ENCODE data around the gene CSPG5.

Gene CSPG5

GRCh38 chr3:47536221-47536891 is 42.3 kb downstream of the CSPG5 start:
- DNase-seq, result no peak

- no peak for DNase-seq
Measured at GRCh38 chr3:47533996-47534454, 44.6 kb downstream of the CSPG5 start.

GRCh38 chr3:47533481-47533880 is 45.2 kb downstream of the CSPG5 start:
- no peak for DNase-seq

GRCh38 chr3:47527952-47528725 is 50.5 kb downstream of the CSPG5 start:
- DNase-seq, result no peak

GRCh38 chr3:47525617-47526016 is 53.0 kb downstream of the CSPG5 start:
- no peak for DNase-seq

GRCh38 chr3:47523310-47524073 is 55.2 kb downstream of the CSPG5 start:
- DNase-seq, result no peak

- peak; percentile 75 for DNase-seq
Measured at GRCh38 chr3:47522082-47522987, 56.3 kb downstream of the CSPG5 start.

- no peak for DNase-seq
Measured at GRCh38 chr3:47520756-47521155, 57.9 kb downstream of the CSPG5 start.

GRCh38 chr3:47517937-47518336 is 60.7 kb downstream of the CSPG5 start:
- DNase-seq, result no peak

- DNase-seq, result no peak
Measured at GRCh38 chr3:47515864-47516319, 62.8 kb downstream of the CSPG5 start.

GRCh38 chr3:47515100-47515499 is 63.6 kb downstream of the CSPG5 start:
- DNase-seq, result no peak

GRCh38 chr3:47513125-47513929 is 65.3 kb downstream of the CSPG5 start, which contains the start of gene ELP6:
ELP6 (minus strand) TSS chr3:47513712; CDS start chr3:47513590, 122 bp downstream.
- DNase-seq, result peak; percentile 96

GRCh38 chr3:47512416-47513124 is 66.1 kb downstream of the CSPG5 start:
- DNase-seq, result no peak
